Vagina (tissue), 2 donors: Measurements from ENCODE around the gene SEMA5B. TPM values are rescaled to one million over a fixed set of nuclear protein-coding genes. Genes with fewer than 3 reads are reported as not detected.

Experiments used
- DNase-seq, 2 donors: peaks; one replicate each; pipeline ENCODE4 v3.0.0-alpha.2; 2017; ENCODE audit errors: extremely low spot score in 2 of 2
- H3K27ac ChIP-seq: fragments of 200-600 bp; sonication (generic); one replicate; pipeline ENCODE4 v1.5.1; 2019
- H3K27me3 ChIP-seq: fragments of 200-600 bp; sonication (generic); one replicate; pipeline ENCODE4 v1.5.1; 2019
- H3K36me3 ChIP-seq, 2 donors: fragments of 200-600 bp; sonication (generic); one replicate each; pipeline ENCODE4 v1.5.1; 2017 to 2019
- H3K4me1 ChIP-seq: fragments of 200-600 bp; sonication (generic); one replicate; pipeline ENCODE4 v1.5.1; 2019
- H3K4me3 ChIP-seq, 2 donors: fragments of 200-600 bp; sonication (generic); 1 replicate in 1 of 2; 2 replicates in 1 of 2; pipeline ENCODE4 v1.5.1; 2016 to 2019
- H3K9me3 ChIP-seq: fragments of 200-600 bp; sonication (generic); one replicate; pipeline ENCODE4 v1.5.1; 2019
- CTCF ChIP-seq, 3 experiments: fragments of 450-650 bp in 2 of 3; fragments of 200-600 bp in 1 of 3; sonication (generic) in 1 of 3; IDR thresholded peaks; one replicate each; pipeline ENCODE4 v1.5.1; 2017 to 2019; ENCODE audit warnings: antibody characterized with exemption in 3 of 3, mild to moderate bottlenecking in 2 of 3, moderate library complexity in 2 of 3
- POLR2A ChIP-seq, 2 donors: fragments of 450-650 bp; IDR thresholded peaks; one replicate each; pipeline ENCODE4 v1.6.1; 2017; ENCODE audit warnings: antibody characterized with exemption in 2 of 2, mild to moderate bottlenecking in 2 of 2, moderate library complexity in 2 of 2
- POLR2AphosphoS5 ChIP-seq, 2 donors: sonication (generic); formaldehyde crosslinking; IDR thresholded peaks; one replicate each; pipeline ENCODE4 v1.9.0; 2017; ENCODE audit warnings: antibody characterized with exemption in 2 of 2, mild to moderate bottlenecking in 2 of 2, low read depth in 1 of 2; ENCODE audit not compliant: insufficient read depth in 1 of 2
- intact Hi-C: fragments of 100-400 bp; cut with DNase I; formaldehyde crosslinking; loops from one replicate; pipeline ENCODE4 v1.15.1; 2023
- total RNA-seq: library from RNA; depleted of rRNA; stranded (reverse); fragments of >200 nt; gene quantifications from one replicate; pipeline ENCODE4 v1.2.3, GENCODE V29; 2016

Gene SEMA5B
- total RNA-seq, 1 donor from 2014 or later = 0.25 TPM

- no peak for DNase-seq
- no peak for TF ChIP-seq POLR2AphosphoS5 (IDR thresholded peaks at IDR 0.05; ENCODE audit: insufficient read depth in 1 of 2, low read depth in 1 of 2)
- no peak for TF ChIP-seq CTCF (IDR thresholded peaks at IDR 0.05)
- TF ChIP-seq POLR2A (IDR thresholded peaks at IDR 0.05) = no peak
- H3K27me3 ChIP-seq = no peaks in the 10 kb centered on the region
Measured at GRCh38 chr3:122987736-122988319, 39.7 kb downstream of the SEMA5B start.

DNA sequence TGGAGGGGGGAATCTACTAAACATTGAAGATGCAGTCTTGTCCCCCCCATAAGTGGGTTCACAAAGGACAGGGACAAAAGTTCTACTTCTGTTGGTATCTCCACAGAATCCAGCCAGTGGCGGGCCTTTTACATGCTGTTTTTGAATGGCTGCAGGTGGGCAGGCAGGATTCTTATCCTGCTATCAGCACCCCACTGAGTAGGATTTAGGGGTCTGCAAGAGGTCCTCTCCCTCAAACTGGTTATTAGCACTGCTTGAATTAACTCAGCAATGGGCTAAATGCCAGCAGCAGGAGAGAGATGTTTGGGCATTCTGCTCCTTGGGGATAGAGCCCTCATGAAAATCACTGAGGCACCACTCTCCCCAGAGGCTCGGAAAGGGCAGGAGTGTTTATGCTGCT lies 40.3 kb downstream of the SEMA5B start:
- no peaks in the 10 kb centered on the region for H3K36me3 ChIP-seq
- H3K4me3 ChIP-seq = no peak overlapping the region
- no peak overlapping the region for H3K27ac ChIP-seq
- no peaks in the 10 kb centered on the region for H3K9me3 ChIP-seq
- intact Hi-C loops = no loop called here
- TF ChIP-seq POLR2AphosphoS5 (IDR thresholded peaks at IDR 0.05; ENCODE audit: insufficient read depth in 1 of 2, low read depth in 1 of 2) (no peak), CTCF (IDR thresholded peaks at IDR 0.05) (no peak), POLR2A (IDR thresholded peaks at IDR 0.05) (no peak)
- no peaks in the 10 kb centered on the region for H3K27me3 ChIP-seq
- H3K4me1 ChIP-seq = no peaks in the 10 kb centered on the region
- DNase-seq = no peak

More at GRCh38 chr3:122987736-122988319, 39.7 kb downstream of the SEMA5B start:
- no peak overlapping the region for H3K4me3 ChIP-seq
- no peaks in the 10 kb centered on the region for H3K36me3 ChIP-seq
- H3K4me1 ChIP-seq = no peaks in the 10 kb centered on the region
- no peak overlapping the region for H3K27ac ChIP-seq
- intact Hi-C loops = no loop called here
- no peaks in the 10 kb centered on the region for H3K9me3 ChIP-seq

- no peaks in the 10 kb centered on the region for H3K27me3 ChIP-seq
- no peak for DNase-seq
Measured at GRCh38 chr3:122986693-122987179, 40.8 kb downstream of the SEMA5B start.

DNA sequence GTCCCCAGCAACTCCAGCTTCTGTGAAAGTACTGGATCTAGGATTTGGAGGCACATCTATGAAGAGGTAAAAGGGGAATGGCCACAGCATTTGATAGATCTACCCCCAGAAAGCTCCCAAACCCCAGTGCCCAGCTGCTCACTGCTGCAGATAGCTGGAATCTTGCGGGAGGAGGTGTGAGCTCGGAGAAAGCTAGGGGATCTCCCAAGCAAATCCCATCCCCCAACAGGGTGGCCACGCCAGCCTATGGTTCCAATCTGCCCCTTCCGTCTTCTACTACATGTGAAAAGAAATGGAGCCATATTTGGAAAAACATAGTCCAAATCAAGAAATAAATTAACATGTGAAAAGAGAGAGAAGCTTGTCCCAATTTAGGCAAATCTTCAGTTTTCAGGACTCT lies 42.0 kb downstream of the SEMA5B start:
- TF ChIP-seq CTCF (IDR thresholded peaks at IDR 0.05) = no peak
- no peak for TF ChIP-seq POLR2A (IDR thresholded peaks at IDR 0.05)
- no peak for TF ChIP-seq POLR2AphosphoS5 (IDR thresholded peaks at IDR 0.05; ENCODE audit: insufficient read depth in 1 of 2, low read depth in 1 of 2)
- no peaks in the 10 kb centered on the region for H3K36me3 ChIP-seq
- no peak for DNase-seq
- no peaks in the 10 kb centered on the region for H3K27me3 ChIP-seq
- H3K4me3 ChIP-seq = no peak overlapping the region
- H3K4me1 ChIP-seq = no peaks in the 10 kb centered on the region
- no peaks in the 10 kb centered on the region for H3K9me3 ChIP-seq
- intact Hi-C loops = no loop called here
- no peak overlapping the region for H3K27ac ChIP-seq

More at GRCh38 chr3:122986693-122987179, 40.8 kb downstream of the SEMA5B start:
- no peaks in the 10 kb centered on the region for H3K36me3 ChIP-seq
- H3K9me3 ChIP-seq = no peaks in the 10 kb centered on the region
- no peak overlapping the region for H3K27ac ChIP-seq
- intact Hi-C loops = no loop called here
- H3K4me1 ChIP-seq = no peaks in the 10 kb centered on the region
- no peak overlapping the region for H3K4me3 ChIP-seq
- no peak for TF ChIP-seq POLR2AphosphoS5 (IDR thresholded peaks at IDR 0.05; ENCODE audit: insufficient read depth in 1 of 2, low read depth in 1 of 2)
- TF ChIP-seq CTCF (IDR thresholded peaks at IDR 0.05) = no peak
- no peak for TF ChIP-seq POLR2A (IDR thresholded peaks at IDR 0.05)

- Histone ChIP-seq H3K4me1 (no peaks in the 10 kb centered on the region), H3K4me3 (no peak overlapping the region), H3K27ac (no peak overlapping the region), H3K36me3 (no peaks in the 10 kb centered on the region), H3K9me3 (no peaks in the 10 kb centered on the region), H3K27me3 (no peaks in the 10 kb centered on the region)
- DNase-seq = no peak
- intact Hi-C loops = no loop called here
- TF ChIP-seq POLR2AphosphoS5 (IDR thresholded peaks at IDR 0.05; ENCODE audit: insufficient read depth in 1 of 2, low read depth in 1 of 2) (no peak), POLR2A (IDR thresholded peaks at IDR 0.05) (no peak), CTCF (IDR thresholded peaks at IDR 0.05) (no peak)
Measured at GRCh38 chr3:122984650-122985049, 42.9 kb downstream of the SEMA5B start.
